Measurements from ENCODE around the gene HTR3B.

- TF ChIP-seq CTCF (conservative IDR thresholded peaks at IDR 0.05 in 1 of 2, IDR thresholded peaks at IDR 0.05 in 1 of 2; ENCODE audit: extremely low read depth in 1 of 2, insufficient read depth in 1 of 2, low read depth in 1 of 2, low read length in 2 of 2) = no peak
- no peak for TF ChIP-seq EZH2 (IDR thresholded peaks at IDR 0.05; ENCODE audit: borderline replicate concordance, low read length)
Measured at GRCh38 chr11:113949891-113950290, 45.3 kb downstream of the HTR3B start.

Measured in mammary epithelial cell (primary cell).